Gastroesophageal sphincter (tissue), 3 donors: Measurements from ENCODE around the gene ID3.

Experiments
- CTCF ChIP-seq, 4 experiments: fragments of 200-600 bp in 2 of 4; fragments of 450-650 bp in 2 of 4; sonication (generic) in 1 of 4; IDR thresholded peaks; one replicate each; pipeline ENCODE4 v1.5.1; 2017 to 2019; ENCODE audit warnings: antibody characterized with exemption in 4 of 4, mild to moderate bottlenecking in 2 of 4, moderate library complexity in 2 of 4
- POLR2A ChIP-seq, 2 donors: fragments of 450-650 bp; IDR thresholded peaks; one replicate each; pipeline ENCODE4 v1.6.1; 2017; ENCODE audit warnings: antibody characterized with exemption in 2 of 2, mild to moderate bottlenecking in 2 of 2, moderate library complexity in 1 of 2
- POLR2AphosphoS5 ChIP-seq: sonication (generic); formaldehyde crosslinking; IDR thresholded peaks from one replicate; pipeline ENCODE4 v1.6.1; 2017; ENCODE audit warnings: antibody characterized with exemption

GRCh38 chr1:23568608-23569383 lies 9.5 kb upstream of the ID3 start:
- TF ChIP-seq CTCF (IDR thresholded peaks at IDR 0.05) (no peak), POLR2A (IDR thresholded peaks at IDR 0.05) (no peak), POLR2AphosphoS5 (no peak)
